ENCODE measurements around the gene IRX5.

IRX5 gene

GRCh38 chr16:54931120-54932014 is 702 bp downstream of the IRX5 start:
- DNase-seq, result no peak

- DNase-seq, result no peak
These were observed 1.5 kb downstream of the IRX5 start for GRCh38 chr16:54932021-54932660.

GRCh38 chr16:54932737-54933254 is 2.1 kb downstream of the IRX5 start:
- no peak for DNase-seq

- DNase-seq, result no peak
These were observed 2.8 kb downstream of the IRX5 start for GRCh38 chr16:54933281-54934011.

- DNase-seq, result no peak
These were observed 4.0 kb downstream of the IRX5 start for GRCh38 chr16:54934481-54935265.

GRCh38 chr16:54935266-54935968 is 4.8 kb downstream of the IRX5 start:
- no peak for DNase-seq

- DNase-seq, result no peak
These were observed 5.7 kb downstream of the IRX5 start for GRCh38 chr16:54936201-54936978.

- DNase-seq, result no peak
These were observed 6.5 kb downstream of the IRX5 start for GRCh38 chr16:54936979-54937670.

- no peak for DNase-seq
These were observed 7.1 kb downstream of the IRX5 start for GRCh38 chr16:54937671-54938211.

GRCh38 chr16:54938212-54939028 is 7.8 kb downstream of the IRX5 start:
- DNase-seq, result no peak

- no peak for DNase-seq
These were observed 8.3 kb downstream of the IRX5 start for GRCh38 chr16:54939029-54939346.

GRCh38 chr16:54939510-54940278 is 9.0 kb downstream of the IRX5 start:
- DNase-seq, result no peak

GRCh38 chr16:54940279-54940604 is 9.6 kb downstream of the IRX5 start:
- DNase-seq, result no peak

GRCh38 chr16:54942353-54942943 is 11.8 kb downstream of the IRX5 start:
- DNase-seq, result no peak

- DNase-seq, result no peak
These were observed 13.3 kb downstream of the IRX5 start for GRCh38 chr16:54944002-54944401.

- no peak for DNase-seq
These were observed 14.4 kb downstream of the IRX5 start for GRCh38 chr16:54945063-54945462.

GRCh38 chr16:54946909-54947308 is 16.2 kb downstream of the IRX5 start:
- no peak for DNase-seq

GRCh38 chr16:54947616-54948015 is 17.0 kb downstream of the IRX5 start:
- DNase-seq, result no peak

All from activated CD8-positive, alpha-beta memory T cell treated with anti-CD3 and anti-CD28 coated beads, Interleukin-2, amount 50 U/mL, for 4 hours (primary cell).